ENCODE results near the gene UBC.
A peak's percentile ranks its signal among the peaks of the same experiment; 100 is the strongest.

UBC gene

DNA sequence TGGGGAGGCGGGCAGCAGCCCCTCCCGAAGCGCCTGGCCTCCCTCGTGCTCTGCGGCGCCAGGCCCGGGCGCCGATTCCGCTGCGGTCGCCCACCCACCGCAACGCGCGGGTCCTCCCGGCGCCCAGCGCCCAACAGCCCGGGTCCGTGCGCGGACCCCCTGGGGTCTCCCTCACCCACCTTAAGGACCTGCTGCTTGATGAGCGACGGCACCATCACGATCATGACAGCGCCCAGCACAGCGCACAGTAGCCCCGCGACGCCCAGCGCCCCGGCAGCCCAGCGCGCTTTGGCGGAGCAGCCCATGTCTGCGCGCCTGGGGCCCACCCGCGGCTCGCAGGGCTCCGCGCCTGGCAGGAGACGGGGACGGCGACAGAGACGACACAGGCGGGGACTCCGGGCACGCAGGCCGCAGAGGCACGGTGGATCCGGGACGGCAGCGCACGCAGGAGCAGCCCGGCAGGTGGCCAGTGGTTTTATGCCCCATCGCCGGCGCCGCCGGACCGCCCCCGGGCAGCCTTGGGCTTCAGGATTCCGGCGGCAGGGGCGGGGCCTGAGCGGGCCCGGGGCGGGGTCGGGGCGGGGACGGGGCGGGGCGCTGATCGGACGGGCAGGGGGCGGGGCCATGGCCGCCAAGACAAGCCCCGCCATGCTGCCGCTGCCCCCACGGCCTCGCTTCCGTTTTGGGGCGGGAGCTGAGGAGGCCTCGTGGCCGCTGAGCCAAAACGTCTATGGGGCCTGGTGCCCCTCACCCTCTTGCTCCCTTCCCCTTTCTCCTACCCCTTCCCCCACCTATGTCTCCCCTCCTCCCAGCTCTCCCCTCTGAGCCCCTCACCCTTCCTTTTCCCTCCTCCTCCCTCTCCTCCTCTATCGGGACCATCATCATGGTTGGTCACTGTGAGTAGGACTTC, 50.8 kb downstream of the UBC start, which contains the start of gene SCARB1:
Gene SCARB1 (minus strand): TSS at position 449 of the 910 bp plus-strand sequence. CDS start 144 bp downstream, at position 305.
- peak; percentile 11 for DNase-seq

DNA sequence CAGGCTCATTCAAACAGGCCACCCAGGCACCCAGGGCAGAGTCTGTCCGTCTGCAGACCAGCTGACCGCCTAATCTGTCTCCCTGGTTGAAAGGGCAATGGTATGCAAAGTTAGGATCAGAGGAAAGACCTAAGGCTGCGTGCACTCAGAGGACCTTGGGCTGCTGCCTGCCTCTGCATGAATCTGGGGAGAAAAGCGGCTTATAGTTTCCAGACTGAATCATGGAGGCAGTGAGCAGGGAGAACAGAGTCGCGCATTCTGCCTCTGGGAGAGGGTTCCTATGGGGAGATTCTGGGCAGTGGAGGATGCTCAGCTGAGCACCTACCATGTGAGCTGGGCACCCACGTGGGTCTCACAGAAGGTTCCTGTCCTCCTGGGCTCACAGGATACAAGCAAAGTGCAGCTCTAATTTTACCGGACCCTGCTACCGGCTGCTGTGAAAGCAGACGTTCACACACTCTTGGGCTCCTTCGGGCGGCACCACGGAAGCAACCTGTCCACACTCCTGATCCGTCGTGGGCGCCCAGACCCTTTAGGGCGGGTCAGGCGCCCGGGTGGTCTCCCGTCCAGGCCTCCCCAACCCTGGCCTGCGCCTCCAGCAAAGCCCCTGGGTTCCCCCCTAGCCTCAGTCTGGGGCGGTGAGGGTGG, 51.6 kb downstream of the UBC start:
- DNase-seq, result no peak

DNA sequence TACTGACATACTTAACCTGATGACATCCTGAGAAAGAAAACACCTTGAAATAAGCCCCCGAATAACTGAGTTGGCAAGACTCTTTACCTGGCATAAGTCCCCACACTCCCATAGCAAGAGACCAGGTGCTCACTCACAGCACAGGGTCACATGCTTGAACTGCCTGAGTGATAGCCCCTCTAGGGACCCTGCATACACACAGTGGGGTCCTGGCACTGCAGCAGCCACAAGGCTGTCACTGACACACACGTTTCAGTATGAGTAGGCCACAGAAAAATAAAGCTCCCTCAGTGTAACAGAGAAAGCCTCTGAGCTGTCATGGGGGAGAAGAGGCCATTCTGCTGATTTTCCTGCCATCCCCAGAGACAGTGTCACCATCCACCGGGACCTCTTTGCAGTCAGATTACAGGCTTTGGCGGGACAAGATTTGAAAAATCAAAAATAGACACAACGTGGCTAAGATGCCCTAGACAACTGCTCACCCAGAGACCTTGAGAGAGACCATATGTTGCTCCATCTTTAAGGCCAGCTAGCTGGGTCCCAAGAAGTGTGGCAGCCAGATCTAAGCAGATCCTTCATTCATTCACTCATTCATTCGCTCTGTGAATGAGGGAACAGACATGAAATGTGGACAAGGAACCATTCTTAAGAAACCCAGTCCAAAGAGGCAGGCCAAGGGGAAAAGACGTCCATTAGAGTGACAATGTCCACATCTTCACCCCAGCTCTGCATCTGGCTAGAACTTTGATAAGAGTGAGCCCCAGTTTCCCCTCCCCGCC, 52.4 kb downstream of the UBC start:
- DNase-seq, result no peak
